ENCODE measurements around the gene CFAP53.

DNA sequence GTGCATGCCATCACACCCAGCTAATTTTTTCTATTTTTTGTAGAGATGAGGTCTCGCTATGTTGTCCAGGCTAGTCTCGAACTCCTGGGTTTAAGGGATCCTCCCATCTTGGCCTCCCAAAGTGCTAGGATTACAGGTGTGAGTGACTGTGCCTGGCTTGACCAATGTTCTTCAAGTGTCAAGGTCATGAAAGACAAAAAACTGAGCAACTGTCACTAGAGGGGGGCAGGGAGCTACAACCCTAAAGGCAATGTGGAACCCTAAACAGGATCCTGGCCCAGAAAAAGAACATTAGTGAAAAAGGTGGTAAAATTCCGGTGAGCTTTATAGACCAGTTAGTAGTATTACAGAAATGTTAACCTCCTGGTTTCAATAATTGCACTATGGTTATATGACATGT lies 78.6 kb downstream of the CFAP53 start:
- TF ChIP-seq, protein P1, sequence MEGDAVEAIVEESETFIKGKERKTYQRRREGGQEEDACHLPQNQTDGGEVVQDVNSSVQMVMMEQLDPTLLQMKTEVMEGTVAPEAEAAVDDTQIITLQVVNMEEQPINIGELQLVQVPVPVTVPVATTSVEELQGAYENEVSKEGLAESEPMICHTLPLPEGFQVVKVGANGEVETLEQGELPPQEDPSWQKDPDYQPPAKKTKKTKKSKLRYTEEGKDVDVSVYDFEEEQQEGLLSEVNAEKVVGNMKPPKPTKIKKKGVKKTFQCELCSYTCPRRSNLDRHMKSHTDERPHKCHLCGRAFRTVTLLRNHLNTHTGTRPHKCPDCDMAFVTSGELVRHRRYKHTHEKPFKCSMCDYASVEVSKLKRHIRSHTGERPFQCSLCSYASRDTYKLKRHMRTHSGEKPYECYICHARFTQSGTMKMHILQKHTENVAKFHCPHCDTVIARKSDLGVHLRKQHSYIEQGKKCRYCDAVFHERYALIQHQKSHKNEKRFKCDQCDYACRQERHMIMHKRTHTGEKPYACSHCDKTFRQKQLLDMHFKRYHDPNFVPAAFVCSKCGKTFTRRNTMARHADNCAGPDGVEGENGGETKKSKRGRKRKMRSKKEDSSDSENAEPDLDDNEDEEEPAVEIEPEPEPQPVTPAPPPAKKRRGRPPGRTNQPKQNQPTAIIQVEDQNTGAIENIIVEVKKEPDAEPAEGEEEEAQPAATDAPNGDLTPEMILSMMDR (conservative IDR thresholded peaks at IDR 0.05; ENCODE audit: low read depth, low read length) = no peak
- TF ChIP-seq POLR2A (IDR thresholded peaks at IDR 0.05; ENCODE audit: low read depth, low read length) = no peak
- no peak for TF ChIP-seq BHLHE40 (IDR thresholded peaks at IDR 0.05; ENCODE audit: low read depth, low read length)
